Measurements from ENCODE around the gene DHX8.

The DHX8 gene

GRCh38 chr17:43550754-43551153, 67.0 kb downstream of the DHX8 start:
- DNase-seq: no peak

- no peak for DNase-seq
Observed at GRCh38 chr17:43552229-43552837, 68.6 kb downstream of the DHX8 start.

DNA sequence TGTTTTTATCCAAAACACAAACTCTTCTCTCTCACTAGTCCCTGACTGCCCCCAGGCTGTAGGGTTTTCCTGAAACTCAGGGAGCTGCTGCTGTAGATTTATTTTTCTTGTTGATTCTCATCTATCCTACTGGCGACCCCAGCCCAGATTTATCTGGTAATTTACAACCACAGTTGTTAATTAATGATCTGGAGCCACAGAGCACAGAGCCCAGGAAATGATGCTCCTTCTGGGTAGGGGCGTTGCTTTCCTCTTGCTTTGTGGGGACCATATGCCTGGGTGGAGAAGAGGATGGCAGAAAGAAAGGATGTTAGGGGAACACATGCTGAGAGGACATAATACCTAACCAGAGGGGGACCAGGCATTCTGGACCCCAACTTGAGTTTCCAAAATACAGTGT, 69.8 kb downstream of the DHX8 start:
- no peak for DNase-seq

DNA sequence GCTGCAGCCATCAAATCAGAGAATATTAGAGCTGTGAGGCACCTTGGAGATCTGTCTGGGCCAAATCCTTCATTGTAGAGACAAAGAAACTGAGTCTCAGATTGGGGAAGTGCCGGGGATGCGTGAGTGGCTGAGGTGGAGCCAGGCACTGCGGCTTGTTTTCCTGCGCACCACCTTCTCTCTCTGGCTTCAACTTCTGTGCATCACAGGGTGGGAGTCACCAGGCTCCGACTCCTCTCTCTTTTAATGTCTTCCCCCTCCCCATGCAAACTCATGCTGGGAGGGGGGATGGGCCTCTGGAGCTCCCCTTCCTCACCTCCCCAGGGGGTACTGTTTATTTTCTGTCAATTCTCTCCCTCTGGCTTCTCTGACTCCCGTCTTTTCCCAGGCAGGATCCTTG, 71.1 kb downstream of the DHX8 start:
- DNase-seq: no peak

- DNase-seq: no peak
Observed at GRCh38 chr17:43556292-43556691, 72.5 kb downstream of the DHX8 start.

DNA sequence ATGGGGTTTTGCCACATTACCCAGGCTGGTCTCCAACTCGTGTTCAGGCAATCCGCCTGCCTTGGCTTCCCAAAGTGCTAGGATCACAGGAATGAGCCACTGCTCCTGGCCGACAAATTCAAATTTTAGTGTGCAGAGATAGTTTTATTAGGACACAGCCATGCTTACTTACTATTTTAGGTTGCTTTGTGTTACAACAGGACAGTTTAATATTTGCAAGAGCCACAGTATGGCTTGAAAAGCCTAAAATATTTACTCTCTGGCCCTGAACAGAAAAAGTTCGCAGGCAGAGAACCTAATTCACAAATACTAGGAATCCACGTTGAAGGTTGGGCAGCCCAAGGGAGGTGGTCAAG, 75.0 kb downstream of the DHX8 start:
- no peak for DNase-seq

DNA sequence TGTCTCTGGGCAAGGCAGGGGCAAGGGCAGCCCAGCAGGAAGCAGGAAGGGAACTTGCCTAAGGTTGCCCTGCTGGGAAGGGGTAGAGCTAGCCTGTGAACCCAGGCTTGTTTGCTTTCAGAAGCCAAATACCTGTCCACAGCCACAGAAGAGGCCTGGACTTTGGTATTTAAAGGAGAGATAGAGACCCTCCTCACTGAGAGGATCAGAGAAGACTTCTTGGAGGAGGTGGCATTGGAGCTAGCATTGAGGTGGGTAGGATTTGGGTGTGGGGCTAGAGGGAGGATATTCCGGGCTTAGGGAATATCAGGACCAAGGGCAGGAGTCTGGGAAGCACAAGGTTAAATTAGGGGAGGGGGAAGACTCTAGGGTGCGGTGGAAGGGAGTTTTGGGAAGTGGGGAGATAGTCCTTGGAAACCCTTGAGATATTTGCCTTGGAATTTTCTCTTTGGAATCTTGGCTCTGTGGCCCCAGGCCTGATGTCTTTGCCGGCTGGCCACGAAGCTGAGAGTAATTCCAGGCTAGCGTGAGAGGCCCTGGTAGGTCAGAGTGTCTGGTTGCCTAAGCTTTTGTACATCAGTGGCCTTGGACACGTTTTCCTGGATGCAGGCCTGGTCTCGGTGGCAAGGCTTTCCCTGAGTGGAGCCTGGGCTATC, 75.5 kb downstream of the DHX8 start:
- DNase-seq: no peak

GRCh38 chr17:43560461-43561427, 77.0 kb downstream of the DHX8 start:
- no peak for DNase-seq

GRCh38 chr17:43562679-43563599, 79.2 kb downstream of the DHX8 start:
- DNase-seq: no peak

DNA sequence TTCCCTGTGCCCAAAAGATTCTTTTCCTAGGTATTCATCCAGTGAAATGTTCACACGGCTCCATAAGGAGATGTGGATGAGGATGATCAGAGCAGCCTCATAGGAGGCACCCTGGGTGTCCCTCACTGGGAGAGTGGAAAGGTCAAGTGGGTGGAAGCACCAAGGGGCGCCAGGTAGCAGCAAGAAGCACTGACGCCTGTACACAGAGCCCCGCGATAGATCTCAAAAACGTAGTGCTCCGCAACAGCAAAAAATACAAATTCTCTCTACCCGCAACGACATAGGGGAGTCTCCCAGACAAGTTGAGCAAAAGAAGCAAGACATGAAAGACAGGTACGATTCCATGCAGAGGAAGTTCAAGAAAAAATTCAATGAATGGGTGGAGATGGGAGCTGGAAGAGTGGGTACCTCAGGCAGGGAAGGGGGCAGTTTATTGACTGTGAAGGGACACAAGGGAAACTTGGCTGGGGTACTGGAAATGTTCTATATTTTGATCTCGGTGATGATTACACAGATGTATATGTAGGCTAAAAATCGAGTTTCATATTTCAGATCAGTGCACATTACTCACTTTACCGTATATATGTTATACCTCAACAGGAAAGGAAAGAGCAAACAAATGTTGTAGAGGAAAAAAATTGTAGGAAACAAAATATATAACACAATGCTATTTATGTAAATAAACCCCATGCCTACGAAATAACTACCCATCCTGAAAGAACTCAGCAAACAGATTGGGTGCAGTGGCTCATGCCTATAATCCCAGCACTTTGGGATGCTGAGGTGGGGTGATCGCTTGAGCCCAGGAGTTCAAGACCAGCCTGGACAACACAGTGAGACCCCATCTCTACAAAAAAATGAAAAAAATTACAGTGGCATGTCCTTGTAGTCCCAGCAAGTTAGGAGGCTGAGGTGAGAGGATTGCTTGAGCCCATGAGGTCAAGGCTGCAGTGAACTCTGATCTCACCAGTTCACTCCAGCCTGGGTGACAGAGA, 80.1 kb downstream of the DHX8 start:
- no peak for DNase-seq

DNA sequence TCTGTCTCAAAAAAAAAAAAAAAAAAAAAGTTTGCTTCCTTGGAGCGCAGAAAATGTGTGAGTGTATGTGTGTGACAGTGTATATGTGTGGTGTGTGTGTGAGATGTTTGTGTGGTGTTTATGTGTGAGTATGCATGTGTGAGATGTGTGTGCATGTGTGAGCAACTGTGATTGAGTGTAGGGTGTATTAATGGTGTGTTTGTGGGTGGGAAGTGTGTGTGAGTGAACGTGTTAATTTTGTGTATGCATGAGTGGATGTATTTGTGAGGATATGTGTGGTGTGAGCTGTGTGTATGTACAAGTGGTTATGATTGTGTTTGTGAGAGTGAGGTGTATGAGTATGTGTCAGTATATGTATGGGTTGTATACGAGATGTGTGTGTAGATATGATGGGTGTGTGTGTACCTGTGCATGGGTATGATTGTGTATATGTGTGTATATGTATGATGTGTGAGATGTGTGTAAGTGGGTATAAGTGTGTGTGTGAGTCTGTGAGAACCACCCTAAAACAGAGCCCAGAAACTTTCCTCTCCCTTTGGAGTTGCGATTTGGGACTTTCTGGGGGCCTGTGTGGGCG, 84.8 kb downstream of the DHX8 start:
- no peak for DNase-seq

DNA sequence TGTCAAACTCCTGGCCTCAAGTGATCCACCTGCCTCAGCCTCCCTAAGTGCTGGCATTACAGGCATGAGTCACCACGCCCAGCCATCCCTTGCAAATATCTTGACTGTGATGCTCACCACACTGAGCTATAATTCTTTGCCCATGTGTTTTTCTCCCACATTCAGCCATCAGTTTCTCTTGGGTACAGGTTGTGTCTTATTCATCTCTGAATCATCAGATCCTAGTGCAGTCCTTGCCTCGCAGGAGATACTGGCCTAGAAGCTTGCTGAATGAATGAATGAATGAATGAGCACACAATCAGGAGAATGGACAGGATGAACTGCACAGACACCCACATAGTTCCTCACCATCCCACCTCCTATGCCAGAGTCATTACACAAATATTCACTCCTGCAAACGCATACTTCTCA, 86.7 kb downstream of the DHX8 start:
- DNase-seq: no peak

DNA sequence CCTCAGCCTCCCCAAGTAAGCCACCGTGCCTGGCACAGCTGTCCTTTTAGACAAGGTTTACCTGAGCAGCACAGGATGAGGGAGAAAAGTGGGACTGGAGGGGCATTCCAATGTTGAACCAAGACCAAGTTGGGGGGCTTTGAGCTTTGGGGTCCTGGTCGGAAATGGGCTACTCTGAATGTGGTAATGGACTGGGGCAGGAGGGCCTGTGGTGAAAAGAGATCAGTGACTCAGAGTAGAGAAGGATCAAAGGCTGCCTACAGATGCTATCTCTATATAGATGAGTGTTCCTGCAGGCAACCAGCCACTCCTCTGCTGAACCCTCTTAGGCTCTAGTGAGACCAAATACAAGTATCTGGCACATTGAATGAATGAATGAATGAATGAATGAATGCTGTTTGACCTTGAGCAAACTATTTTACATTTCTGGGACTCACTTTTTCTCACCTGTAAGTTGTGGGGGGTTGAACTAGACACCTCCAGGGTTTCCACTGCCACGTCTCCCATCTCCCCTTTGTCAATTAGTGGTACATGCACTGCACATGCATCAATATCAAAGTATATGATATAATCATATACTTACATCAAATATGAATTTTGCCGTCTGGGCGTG, 88.7 kb downstream of the DHX8 start:
- DNase-seq: no peak

- no peak for DNase-seq
Observed at GRCh38 chr17:43573579-43574321, 90.0 kb downstream of the DHX8 start.

DNA sequence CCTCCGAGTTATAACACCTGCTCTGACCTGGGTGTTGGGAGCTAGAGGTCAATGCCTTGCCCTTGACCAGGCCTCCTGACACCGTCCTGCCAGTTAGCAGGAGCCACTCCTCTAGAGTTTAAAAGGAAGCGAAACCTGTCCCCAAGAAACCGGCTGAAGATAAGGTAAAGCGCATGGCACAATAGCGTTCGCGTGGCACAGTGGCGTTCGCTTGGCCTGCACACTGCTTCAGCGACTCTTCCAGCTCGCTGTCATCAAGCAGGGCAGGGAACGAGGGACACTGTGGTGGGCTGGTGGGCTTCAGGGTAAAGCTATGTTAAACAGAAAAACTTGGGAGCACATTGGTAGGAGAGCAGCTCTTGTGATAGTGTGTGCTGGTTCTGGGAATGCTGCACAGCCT, 90.6 kb downstream of the DHX8 start:
- no peak for DNase-seq

- no peak for DNase-seq
Observed at GRCh38 chr17:43574896-43575525, 91.2 kb downstream of the DHX8 start.

All from NCI-H1694 (cell line).